Activated CD8-positive, alpha-beta memory T cell treated with anti-CD3 and anti-CD28 coated beads, Interleukin-2, amount 50 U/mL, for 24 hours (primary cell): ENCODE measurements around the gene PLCB4.
"Not testable (repeated sequence)": the region's sequence is repeated elsewhere in the genome, so short reads cannot be mapped to it uniquely, and the experiment has no call there.

Source experiments
- DNase-seq: peaks from one replicate; pipeline ENCODE4 v3.0.0-alpha.2; 2020; ENCODE audit errors: extremely low read depth

The PLCB4 gene

DNA sequence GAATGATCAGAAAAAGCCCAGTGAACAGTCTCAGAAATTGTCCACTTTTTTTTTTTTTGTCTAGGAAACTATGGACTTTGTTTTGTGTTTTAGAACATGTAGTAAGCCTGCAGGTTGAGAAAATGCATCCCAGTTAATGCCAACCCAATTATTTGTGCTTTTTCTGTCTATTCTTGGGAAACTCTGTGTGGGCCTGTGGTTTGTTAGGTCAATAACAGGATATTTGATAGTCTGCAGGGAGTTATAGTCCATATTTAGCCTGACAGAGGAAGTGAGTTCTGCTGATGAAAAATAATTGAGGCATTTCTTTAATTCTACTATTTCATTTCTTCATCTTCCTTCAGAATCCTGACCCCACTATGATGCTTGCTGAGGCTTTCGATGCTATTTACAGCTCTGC lies 291.5 kb downstream of the PLCB4 start:
- no peak for DNase-seq

DNA sequence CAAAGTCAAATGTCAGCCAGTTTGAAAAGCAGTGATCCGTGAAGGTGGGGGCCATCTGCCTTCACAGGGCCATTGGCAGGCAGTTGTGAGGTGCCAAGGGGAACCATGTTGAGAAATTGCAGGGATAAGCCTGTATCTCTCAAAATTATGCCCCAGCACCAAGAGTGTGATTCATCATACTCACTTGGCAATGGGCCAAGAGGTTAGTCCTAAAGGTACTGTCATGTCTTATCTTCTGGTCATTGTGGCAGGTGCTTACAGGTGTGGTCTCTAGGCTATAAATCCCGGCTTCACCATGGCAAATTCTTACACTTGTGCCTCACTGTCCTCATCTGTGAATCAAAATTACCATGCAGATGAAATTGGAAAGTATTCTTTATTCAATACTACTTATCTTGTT lies 294.8 kb downstream of the PLCB4 start:
- DNase-seq: no peak

GRCh38 chr20:9367328-9367727 lies 298.4 kb downstream of the PLCB4 start:
- no peak for DNase-seq

- no peak for DNase-seq
Measured at GRCh38 chr20:9367746-9368145, 298.9 kb downstream of the PLCB4 start.

- no peak for DNase-seq
Measured at GRCh38 chr20:9368893-9369292, 300.0 kb downstream of the PLCB4 start.

DNA sequence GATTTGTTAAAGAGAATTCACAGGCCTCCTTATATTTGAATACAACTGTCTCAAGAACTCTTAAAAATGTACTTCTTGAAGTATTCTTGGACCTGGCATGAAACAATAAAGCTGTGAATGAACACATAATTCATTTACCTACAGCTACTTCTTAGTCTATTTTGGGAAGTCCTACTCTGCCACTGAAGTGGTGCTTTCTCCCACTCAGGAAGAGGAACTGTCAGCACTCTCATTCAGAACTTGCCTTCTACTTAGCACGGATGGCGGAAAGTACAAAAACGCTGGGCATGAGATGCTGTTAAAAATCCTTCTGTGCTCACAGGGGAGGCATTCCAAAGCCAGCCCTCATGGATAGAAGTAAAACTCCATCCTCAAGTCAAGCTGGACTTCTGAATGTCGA lies 300.7 kb downstream of the PLCB4 start:
- DNase-seq: no peak

GRCh38 chr20:9374072-9374471 lies 305.2 kb downstream of the PLCB4 start:
- DNase-seq: no peak

GRCh38 chr20:9374480-9374879 lies 305.6 kb downstream of the PLCB4 start:
- no peak for DNase-seq

DNA sequence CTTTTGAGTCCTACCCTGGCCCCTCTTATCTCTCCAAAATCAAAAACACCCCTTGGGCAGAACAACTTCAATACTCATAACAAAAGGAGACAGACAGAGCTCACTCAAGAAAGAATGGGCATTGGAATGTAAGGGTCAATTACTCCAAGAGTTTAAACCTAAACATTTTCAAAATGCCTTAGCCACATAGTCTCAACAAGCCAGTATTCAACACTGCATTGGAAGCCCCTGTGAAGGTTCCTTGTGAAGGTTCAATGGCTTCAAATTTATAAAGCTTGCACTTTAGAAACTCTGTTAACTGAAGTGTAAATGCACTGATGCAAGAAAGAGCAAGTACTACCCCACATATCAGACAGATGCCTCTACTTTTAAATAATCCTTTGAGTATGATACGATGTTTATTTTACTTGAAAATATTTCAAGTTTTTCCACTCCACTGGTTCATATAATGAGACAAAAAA lies 306.4 kb downstream of the PLCB4 start:
- no peak for DNase-seq

- DNase-seq: no peak
Measured at GRCh38 chr20:9377007-9377406, 308.1 kb downstream of the PLCB4 start.

DNA sequence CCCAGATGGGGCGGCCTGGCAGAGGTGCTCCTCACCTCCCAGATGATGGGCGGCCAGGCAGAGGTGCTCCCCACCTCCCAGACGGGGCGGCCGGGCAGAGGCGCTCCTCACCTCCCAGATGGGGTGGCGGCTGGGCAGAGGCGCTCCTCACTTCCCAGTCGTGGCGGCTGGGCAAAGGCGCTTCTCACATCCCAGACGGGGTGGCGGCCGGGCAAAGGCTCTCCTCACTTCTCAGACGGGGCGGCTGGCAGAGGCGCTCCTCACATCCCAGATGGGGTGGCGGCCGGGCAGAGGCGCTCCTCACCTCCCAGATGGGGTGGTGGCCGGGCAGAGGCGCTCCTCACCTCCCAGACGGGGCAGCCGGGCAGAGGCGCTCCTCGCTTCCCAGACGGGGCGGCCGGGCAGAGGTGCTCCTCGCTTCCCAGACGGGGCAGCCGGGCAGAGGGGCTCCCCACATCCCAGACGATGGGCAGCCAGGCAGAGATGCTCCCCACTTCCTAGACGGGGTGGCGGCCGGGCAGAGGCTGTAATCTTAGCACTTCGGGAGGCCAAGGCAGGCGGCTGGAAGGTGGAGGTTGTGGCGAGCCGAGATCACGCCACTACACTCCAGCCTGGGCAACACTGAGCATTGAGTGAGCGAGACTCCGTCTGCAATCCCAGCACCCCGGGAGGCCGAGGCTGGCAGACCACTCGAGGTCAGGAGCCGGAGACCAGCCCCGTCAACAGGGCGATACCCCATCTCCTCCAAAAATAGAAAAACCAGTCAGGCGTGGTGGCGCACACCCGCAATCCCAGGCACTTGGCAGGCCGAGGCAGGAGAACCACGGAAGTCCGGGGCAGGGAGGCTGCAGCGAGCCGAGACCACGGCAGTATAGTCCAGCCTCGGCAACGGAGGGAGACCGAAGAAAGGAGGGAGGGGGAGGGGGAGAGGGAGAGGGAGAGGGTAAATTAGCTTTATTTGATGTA lies 316.7 kb downstream of the PLCB4 start:
- not testable (repeated sequence) for DNase-seq

- no peak for DNase-seq
Measured at GRCh38 chr20:9388160-9388812, 319.4 kb downstream of the PLCB4 start.

DNA sequence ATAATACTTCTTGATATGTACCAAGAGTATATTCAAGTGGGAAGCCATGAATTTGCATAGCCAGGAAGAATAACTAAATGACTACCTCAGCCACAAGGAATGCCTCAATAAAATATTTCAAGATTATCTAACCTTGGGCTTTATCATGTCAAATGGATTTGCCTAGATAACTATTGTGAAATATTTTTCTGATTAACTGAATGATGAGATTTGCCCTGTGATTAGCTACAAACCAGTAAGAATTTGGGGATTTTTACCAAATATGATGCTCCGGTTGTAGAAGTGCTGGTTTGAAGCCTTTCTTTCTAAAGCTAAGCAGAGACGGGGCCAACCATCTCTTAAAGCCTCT lies 319.9 kb downstream of the PLCB4 start:
- no peak for DNase-seq

DNA sequence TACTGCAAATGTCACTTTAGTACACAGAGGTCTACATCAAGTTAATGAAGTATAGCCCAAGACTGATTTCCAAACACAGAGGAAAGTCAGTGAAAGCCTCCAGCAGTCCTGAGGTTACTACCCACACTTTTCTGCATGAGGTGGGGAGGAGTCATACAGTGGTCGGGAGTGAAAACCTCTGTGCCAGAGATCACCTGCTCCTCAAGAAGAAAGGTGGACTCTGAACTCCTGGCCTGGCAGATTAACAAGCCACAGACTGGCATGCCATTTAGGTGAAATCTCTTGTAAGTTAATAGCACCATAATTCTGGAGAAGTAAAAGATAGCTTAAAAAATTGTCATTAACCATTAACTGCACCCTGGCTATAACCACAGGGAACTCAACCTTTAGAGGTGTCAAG lies 320.5 kb downstream of the PLCB4 start:
- DNase-seq: no peak

DNA sequence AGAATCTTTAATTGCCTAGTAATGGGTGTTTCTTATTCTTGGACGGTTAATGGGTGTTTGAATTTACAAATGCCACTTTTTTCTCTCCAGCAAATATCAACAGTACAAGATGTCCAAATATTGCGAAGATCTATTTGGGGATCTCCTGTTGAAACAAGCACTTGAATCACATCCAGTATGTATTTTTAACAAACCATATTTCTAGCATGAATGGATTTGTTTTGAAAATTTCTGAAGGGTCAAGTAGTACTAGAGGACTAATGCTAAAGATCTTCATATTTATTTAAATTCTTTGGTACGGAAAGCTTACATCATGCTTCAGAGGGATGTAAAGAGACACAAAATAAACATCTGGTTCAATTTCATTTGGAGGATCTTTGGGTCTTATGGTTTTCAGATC lies 321.6 kb downstream of the PLCB4 start:
- DNase-seq: no peak

GRCh38 chr20:9392892-9393857 lies 324.3 kb downstream of the PLCB4 start:
- DNase-seq: no peak

- DNase-seq: no peak
Measured at GRCh38 chr20:9395971-9396370, 327.1 kb downstream of the PLCB4 start.

DNA sequence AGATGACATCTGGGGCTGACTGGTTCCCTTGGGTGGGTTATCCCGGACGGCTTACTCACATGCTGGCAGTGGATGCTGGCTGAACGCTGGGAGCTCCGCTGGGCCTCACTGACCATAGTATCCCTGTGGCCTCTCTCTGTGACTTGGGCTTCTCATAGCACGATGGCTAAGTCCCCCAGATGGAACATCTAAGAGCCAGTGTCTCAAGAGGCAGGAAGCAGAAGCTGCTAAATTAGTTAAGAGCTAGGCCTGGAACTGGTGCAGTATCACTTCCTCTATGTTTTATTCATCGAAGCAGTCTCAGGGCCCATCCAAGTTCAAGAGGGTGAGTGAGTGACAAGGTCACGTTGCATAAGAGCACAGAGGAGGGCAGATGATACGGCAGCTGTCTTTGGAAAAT lies 329.0 kb downstream of the PLCB4 start:
- DNase-seq: no peak

DNA sequence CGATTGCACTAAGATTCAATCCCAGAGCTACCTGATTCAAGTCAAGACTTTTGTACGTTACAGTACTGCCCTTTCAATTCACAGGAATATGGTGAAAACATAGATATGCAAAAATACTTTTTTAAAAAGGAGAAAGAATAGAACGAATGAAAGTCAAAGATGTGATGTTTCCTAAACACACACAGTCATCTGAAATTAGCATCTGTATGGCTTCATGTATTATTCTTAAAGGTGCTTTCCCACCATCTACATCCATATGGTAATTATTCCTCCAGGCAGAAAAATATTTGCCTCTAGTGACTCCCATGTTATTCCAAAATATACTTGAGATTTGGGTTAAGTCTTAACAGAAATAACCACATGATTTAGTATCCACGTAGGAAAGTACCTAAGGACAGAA lies 330.0 kb downstream of the PLCB4 start:
- DNase-seq: no peak

DNA sequence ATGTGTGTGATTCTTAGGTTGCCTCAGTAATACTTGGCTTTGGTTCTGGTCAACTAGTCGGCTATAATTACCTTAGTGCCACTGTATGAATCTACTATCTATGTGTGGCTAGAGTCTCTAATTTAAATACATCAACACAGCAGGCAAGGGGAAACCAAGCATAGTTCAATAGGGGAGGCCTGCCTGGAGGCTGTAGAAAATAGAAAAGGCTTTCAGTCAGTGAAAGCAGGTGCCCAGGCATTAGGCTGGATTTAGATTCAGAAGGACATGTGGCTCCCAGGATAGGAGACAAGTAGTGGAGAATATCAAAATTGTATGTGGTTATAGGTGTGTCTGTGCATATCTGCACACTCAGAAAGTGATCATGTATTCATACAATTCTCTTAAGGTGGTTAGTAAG lies 330.4 kb downstream of the PLCB4 start:
- DNase-seq: no peak

DNA sequence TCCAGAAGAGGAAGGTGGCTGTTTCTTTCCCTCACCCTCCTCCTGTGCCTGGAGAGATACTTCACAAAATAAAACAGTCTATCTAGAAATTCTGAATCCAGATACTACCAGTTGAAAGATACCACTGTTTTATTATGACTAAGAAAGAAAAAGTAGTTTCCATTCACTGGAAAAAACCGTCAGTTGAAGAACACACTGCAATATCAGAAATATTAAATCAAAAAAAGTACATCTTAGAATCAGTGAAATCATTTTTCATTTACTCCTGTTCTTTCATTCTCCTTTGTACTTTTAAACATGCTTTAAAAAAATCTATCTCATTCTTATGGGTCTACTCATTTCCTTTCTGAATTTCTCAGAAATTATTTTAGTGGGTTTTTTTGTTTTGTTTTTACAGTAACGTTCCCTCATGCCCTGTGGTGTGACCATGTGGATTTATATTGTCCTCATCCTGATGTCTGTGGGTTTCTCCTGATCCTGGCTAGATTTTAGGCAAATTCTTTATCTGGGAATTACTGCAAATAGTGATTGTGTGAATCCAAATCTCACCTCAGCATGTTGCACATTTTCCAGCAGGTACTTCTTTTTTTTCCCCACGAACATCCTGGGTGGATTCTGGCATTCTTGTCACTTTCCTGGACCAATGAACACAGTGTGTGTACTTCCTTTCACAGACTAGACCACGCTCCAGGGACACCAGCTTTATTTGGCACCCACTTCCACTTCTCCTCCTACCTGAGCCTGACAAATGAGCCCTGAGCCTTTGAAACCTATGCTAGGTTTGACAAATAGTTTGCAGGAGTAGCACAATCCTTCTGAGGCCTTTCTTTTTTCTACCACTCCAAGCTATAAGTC lies 331.5 kb downstream of the PLCB4 start:
- DNase-seq: no peak
